ENCODE data around the gene PLCG2.
"Not testable (repeated sequence)": the region's sequence is repeated elsewhere in the genome, so short reads cannot be mapped to it uniquely, and the experiment has no call there.

Gene PLCG2

DNA sequence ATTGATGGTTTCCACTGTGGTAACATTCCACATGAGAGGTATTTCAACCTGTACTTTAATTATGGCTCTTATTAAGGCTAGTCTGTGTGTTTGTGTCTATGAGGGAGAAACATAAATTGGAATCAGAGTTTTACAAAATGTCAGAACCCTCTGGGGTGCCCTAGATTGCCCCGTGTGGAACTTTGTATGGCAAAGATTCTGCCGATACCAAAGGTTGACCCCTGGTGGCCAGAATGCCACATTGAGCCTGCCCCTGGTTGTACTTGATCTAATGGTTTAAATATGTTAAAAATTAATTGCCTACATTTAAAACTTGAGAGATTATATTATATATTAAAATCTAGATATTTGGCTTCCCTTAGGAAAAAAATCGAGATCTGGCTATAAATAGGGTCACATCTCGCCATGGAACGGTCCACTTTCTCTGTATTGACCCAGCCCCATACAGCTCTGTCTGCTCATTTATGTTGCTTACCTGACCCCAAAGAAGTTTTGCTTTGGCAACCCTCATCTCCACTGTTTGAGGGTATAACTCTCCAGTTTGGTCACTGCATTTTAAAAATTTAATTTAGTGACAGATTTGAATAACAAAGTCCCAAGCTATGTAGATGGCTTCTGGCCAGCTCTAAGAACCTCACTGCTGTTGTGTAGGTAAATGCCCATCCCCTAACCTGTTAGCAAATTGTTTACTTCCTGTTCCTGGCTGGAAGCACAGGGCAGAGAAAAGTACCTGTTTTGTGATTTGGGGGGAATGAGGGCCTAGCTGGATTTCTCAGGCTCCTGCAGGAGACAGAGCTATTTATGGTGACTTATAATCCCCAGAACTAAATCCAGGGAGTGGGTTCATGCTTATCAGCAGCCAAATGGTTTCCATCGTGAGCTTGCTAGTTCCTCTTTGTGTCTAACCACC is 95.0 kb downstream of the PLCG2 start:
- DNase-seq (ENCODE audit: low read depth in 2 of 2, low spot score in 1 of 2), result peak in 1 of 2 donors; percentile 31

DNA sequence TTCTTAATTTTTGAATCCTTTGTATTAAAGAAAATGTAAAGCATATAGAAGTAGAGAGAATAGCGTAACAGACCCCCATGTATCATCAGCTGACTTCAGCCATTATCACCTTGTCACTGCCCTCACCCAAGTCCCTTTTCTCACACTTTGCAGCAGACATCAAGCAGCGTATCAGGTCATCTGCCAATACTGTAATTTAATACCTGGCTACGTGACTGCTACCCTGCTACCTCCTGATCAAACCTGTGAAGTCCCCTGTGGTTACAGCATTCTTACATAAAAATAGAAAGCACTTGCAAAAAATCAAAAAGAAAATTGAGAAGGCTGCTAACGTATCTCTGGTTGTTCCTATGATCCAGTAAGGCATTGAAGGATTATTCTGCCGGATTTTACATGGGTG is 96.4 kb downstream of the PLCG2 start:
- no peak for DNase-seq (ENCODE audit: low read depth in 2 of 2, low spot score in 1 of 2)

DNA sequence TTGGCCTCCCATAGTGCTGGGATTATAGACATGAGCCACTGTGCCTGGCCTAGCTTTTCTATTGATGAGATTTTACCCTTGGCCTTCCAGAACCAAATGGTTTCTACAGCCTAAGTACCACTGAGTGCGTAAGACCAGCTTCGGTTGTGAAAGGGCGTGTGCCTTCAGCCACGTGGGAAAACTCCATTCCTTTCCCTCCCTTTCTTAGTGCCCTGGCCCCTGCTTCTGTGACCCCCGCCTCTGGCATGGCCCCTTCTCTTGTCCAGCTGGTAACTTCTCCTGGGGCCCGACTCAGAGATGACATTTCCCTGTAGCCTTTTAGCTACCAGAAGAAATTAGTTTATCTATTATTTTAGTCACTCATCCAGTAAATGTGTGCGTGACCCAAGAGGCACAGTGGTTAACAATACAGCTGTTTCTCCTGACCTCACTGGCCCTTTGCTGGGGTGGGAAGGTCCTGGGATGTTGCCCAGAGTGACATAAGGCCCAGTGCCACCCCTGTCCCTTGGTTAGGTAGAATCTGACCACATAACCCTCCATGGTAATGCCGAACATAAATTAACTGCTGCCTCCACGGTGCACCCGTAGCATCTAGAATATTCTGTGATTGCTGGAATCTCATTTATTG is 97.3 kb downstream of the PLCG2 start:
- no peak for DNase-seq (ENCODE audit: low read depth in 2 of 2, low spot score in 1 of 2)

DNA sequence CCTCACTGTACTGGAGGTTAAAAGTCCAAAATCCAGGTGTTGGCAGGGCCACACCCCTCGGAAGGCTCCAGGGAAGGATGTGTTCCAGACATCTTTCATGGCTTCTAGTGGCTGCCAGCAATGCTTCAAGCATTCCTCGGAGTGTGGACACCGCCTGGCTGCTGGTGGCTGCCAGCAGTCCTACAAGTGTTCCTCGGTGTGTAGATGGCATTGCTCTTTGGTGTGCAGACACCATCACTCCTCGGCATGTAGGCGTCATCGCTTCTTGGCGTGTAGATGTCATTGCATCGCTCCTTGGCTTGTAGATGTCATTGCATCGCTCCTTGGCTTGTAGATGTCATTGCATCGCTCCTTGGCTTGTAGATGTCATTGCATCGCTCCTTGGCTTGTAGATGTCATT is 98.4 kb downstream of the PLCG2 start:
- not testable (repeated sequence) for DNase-seq (ENCODE audit: low read depth in 2 of 2, low spot score in 1 of 2)

DNA sequence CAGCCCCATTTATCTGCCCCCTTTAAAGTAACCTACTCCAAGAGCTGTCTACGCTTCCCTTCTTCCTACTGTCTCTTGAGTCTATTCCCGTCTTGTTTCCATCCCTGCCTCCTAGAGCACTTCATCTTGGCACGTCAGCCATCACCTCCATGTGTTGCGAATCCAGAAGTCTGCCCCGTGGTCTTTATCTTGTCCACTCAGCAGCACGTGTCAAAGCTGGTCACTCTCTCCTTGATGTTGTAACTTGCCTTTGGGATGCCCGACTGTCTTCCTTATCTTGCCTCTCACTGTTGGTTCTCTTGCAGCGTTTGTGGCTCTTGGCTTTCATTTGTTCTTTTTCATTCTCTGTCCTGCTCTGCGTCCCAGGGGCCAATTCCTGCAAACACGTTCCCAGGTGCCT is 99.4 kb downstream of the PLCG2 start:
- no peak for DNase-seq (ENCODE audit: low read depth in 2 of 2, low spot score in 1 of 2)

DNA sequence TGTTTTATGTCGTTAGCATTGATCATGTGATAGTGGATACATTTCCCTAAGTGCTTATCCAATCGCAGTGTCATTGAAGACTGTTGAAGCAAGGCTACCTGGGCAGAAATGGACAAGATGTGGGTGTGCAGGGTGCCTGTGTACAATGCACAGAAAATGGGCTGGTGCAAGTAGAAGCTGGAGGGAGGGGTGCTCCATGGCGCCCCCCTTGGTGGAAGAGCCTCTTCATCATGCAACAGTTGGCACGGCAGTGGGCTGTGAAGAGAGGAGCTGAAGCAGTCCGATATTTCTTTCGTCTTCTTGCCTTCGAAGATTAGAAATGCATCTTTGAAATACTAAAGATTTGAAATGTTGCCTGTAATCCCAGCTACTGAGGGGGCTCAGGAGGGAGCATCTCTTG is 100.5 kb downstream of the PLCG2 start:
- DNase-seq (ENCODE audit: low read depth in 2 of 2, low spot score in 1 of 2), result no peak

DNA sequence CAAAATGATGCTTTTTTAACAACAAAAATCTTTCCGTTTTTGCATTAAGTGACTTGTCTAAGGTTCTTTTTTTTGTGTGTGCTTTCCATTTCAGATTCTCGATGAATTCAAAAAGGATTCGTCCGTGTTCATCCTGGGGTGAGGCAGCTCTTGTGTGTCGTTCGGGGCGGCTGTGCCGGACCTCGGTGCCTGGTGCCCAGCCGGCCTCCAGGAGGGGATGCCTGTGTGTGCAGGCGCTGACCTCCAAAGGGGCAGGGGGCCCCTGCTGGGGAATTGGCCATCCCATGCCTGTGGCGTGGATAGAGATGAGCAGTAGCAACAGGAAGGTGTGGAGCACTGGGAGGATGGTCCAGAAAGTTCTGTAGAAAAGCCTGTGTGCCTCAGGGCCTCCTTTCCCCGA is 101.7 kb downstream of the PLCG2 start:
- no peak for DNase-seq (ENCODE audit: low read depth in 2 of 2, low spot score in 1 of 2)

DNA sequence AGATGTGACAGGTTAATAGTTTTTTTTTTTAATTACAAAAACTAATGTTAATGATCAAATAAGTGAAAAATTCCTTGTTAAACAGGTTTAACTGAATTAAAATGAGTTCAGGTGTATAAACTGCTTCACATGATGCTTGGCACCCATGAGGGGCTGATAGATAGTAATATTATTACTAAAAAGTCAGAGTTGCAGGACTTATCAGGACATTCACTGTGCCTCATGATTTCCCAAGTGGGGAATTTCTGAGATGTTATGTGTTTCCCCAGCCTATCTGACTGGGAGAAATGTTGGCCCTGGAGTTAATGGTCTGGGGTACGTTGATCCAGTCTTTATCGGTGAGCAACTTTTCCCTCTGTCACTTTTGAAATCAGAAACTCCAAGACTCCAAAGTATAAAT is 102.1 kb downstream of the PLCG2 start:
- no peak for DNase-seq (ENCODE audit: low read depth in 2 of 2, low spot score in 1 of 2)

DNA sequence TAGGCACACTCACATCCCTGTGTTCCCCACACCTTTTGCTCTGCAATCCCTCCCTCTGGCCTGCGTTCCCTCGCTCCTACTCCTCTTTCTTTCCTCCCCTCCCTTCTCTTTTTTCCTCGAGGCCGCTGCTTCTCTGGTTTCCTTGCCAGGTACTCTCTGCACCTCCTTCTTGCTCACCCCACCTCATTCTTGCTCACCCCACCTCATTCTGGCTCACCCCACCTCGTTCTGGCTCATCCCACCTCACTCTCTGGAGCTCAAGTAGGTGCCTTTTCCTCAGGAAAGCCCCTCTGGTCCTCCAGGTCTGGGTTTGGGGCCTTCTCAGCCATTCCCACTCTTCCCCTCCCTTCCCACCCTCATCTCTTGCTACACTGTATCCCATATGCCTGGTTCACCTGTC is 103.5 kb downstream of the PLCG2 start:
- DNase-seq (ENCODE audit: low read depth in 2 of 2, low spot score in 1 of 2), result no peak

DNA sequence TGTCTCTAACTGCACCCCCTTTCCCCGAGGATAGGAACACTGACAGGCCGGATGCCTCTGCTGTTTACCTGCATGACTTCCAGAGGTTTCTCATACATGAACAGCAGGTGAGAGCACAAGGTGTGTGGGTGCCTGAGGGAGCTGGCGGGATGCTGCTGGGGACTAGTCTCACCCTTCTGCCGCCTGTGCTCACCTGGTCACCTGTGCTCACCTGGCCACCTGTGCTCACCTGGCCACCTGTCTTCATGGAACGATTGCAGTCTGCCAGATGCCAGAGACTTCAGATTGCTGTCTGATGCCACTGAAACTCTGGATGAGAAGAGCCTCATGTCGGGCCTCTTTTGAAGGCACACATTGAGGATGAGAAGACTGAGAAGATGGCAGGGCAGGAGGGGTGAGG is 104.1 kb downstream of the PLCG2 start:
- no peak for DNase-seq (ENCODE audit: low read depth in 2 of 2, low spot score in 1 of 2)

DNA sequence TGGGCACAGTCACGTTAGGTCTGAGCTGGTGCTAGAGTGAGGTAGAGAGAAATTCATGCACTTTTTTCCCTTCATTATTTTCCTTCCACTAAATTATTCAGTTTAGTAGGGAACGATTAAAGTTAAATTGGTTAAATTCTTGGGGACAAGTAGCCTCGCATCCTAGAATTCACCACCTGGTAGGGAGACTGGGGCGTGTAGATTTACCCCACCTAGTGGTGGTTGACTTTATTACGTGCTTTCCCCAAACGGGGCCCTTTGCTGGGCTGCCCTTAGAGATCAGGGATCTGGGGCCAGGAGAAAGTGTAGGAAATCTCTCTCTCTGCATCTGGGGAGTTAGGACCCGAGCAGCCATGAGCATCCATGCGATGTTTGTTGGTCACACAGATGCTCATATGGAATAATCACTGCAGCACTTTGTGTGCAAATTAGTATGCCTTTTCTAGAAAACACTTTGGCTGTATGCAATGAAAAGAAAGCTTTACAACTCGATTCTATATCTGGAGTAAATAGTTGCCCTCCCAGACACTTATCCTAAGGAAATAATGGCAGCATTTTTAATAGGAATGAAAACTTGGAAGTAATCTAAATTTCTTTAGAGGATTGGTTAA is 107.0 kb downstream of the PLCG2 start:
- DNase-seq (ENCODE audit: low read depth in 2 of 2, low spot score in 1 of 2), result no peak

DNA sequence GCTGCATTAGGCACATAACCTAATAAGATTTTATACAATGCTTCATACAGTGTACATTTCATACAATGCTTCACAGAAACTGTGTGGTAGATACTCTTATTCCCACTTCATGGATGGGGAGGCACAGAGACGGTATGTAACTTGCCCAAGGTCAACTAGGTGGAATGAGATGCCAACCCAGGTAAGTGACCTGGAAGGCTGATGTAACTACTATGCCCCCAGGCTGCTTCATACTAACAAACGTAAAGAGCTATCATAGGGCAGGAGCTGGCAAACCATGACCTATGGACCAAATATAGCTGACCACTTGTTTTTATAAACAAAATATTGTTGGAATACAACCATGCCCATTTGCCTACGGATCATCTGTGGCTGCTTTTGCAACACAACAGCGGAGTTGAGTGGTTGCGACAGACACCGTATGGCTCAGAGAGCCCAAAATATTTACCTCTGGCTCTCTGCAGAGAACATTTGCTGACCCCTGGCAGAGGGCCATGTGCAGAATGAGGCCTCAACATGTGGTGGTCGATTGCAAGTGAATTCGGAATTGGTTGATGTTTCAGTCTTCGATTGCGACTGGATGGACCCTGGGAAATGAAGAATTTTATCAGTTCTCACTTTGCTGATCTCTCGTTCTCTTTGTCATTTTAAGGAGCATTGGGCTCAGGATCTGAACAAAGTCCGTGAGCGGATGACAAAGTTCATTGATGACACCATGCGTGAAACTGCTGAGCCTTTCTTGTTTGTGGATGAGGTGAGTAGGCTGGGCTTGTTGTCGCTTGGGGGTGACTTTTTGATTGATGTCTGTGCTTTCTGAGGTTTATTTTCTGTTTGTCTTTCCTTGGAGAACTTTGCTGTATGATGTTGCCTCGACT is 109.7 kb downstream of the PLCG2 start:
- DNase-seq (ENCODE audit: low read depth in 2 of 2, low spot score in 1 of 2), result no peak

DNA sequence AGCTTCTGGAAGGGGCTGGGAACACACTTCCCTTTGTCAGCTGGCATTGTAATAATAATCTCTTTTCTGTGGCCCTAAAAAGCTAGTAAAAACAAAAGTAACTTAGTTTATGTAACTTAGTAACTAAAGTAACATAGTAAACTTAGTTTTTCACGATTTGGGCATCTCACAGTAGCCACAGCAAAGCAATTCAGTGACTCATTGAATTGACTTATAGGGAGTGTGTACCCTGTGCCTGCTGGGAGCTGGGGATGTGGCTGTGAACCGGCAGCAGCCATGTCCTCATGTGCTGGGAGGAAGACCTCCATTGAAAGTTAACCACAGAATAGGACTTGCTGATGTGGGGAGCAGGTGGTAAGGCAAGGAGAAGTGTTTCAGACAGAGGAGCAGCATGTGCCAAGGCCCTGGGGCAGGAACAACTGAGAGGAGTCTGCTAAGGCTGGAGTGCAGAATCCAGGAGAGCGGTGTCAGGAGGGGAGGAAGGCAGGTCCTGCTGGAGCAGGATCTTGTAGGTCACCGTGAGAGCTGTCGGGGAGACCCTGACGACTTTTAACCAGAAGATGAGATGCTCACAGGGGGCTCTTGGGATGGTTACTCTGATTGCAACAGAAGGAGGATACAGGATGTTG is 112.8 kb downstream of the PLCG2 start:
- DNase-seq (ENCODE audit: low read depth in 2 of 2, low spot score in 1 of 2), result no peak

DNA sequence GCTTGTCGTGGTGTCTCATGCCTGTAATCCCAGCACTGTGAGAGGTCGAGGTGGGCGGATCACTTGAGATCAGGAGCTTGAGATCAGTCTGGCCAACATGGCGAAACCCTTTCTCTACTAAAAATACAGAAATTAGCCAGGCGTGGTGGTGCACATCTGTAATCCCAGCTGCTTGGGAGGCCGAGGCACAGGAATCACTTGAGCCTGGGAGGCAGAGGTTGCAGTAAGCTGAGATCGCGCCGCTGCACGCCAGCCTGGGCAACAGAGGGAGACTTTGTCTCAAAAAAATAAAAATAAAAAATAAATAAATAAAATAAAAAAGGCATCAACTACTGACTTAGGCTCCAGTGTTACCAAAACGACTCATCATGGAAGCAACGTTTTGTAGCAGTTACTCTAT is 115.5 kb downstream of the PLCG2 start:
- DNase-seq (ENCODE audit: low read depth in 2 of 2, low spot score in 1 of 2), result no peak

DNA sequence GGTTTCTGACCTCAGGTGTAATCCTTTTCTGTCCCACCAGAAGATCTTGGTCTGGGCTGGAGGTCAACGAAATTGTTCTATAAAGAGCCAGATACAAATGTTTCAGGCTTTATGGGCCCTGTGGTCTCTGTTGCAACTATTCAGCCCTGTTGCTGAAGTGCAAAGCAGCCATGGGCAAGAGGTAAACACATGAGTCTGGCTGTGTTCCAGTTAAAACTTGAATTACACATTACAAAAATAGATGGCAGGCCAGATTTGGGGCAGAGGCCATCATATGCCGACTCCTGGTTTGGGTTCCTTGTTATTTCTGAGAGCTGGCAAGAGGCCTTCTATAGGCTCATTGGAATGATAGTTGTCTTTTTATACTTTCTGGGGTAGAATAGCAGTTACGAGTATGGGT is 117.8 kb downstream of the PLCG2 start:
- no peak for DNase-seq (ENCODE audit: low read depth in 2 of 2, low spot score in 1 of 2)

DNA sequence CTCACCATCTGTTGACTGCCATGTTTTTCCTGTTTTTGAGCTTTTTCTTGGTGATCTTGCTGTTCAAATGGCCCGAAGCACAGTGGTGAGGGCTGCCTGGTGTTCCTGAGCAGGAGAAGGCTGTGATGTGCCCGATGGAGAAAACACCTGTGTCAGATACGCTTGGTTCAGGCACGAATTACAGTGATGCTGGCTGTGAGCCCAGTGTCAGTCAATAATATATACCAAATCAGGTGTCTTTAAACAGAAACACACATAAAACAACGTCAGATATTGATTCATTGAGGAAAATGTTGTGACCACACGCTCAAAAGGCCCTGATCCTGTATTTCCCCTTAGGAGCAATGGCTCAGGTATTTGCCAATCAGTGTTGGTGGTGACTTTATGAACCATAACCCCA is 120.5 kb downstream of the PLCG2 start:
- DNase-seq (ENCODE audit: low read depth in 2 of 2, low spot score in 1 of 2), result no peak

DNA sequence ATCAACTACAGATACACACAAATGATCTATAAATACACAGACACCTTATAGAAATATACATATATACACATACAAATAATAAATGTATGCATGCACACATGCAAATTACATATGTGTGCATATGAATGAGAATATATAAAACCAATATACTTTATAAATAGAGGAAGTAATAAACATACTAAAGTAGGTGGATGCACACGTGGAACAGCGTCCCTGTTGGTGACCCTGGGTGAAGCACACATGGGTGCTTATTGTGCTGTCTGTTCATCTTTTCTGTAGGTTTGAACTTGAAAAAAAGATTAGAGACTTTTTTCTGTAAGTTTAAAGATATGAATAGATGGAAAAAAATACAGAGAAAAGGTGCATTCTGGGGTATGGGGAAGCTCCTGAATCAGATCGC is 120.9 kb downstream of the PLCG2 start:
- no peak for DNase-seq (ENCODE audit: low read depth in 2 of 2, low spot score in 1 of 2)

DNA sequence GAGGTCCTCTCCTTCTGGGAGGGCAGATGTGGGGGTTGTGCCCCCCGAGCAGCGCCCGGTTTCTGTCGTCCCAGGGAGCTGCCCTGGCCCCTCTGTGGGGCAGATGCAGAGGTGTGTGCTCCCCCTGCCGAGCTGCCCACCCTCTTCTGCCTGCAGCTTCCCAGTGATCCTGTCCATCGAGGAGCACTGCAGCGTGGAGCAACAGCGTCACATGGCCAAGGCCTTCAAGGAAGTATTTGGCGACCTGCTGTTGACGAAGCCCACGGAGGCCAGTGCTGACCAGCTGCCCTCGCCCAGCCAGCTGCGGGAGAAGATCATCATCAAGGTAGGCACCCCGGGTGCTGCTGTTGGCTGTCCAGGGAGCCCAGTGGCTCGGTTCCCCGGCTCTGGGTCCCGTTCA is 121.4 kb downstream of the PLCG2 start:
- DNase-seq (ENCODE audit: low read depth in 2 of 2, low spot score in 1 of 2), result no peak

DNA sequence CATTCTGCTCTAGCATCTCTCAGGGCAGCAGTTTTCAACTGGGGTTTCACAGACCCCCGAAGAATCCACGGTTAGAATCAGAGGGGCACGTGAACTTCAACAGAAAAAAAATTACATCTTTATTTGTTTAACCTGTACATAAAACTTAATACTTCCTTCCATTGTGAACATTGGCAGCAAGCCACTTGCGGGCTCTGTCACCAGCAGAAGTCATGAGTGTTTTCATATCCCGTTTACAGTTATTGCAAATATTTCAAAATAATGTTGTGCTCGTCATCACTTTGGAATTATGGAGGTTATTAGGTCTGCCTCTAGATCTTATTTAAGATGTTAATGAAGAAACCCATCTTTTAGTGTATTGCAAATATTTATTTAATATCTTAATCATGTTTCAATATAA is 122.4 kb downstream of the PLCG2 start:
- DNase-seq (ENCODE audit: low read depth in 2 of 2, low spot score in 1 of 2), result no peak

DNA sequence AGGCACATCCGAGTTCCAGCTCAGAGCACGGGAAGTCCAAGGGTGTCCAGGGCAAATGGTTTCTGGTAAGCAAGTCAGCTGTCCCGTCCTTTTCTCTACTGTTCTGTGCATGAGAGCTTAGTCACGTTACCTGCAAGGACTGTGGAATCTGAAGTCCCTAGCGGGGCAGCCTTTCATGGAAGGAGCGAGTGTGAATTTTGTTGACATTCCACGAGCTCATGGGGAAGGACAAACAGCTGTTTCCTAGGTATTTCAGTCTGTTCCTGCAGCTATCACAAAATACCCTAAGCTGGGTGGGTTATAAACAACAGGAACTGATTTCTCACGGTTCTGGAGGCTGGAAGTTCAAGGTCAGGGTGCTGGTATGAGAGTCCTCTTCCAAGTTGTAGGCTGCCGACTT is 122.9 kb downstream of the PLCG2 start:
- DNase-seq (ENCODE audit: low read depth in 2 of 2, low spot score in 1 of 2), result no peak

DNA sequence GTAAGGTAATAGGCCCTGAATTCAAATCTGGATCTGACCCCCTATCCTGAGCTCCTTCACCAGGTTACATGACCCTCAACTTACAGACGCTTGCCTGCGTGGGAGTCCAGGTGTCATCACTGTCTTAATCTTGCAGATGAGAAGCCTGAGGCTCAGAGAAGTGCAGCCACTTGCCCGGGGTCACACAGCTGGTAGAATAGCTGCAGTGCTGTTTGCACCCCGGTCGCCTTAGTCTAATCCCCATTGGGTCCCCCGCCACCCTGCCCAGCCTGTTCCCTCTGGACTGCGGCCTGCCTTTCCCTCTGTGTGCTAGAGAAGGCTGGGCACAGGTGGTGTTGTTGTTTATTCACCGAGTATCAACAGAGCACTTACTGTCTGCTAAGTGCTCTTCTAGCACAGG is 125.2 kb downstream of the PLCG2 start:
- DNase-seq (ENCODE audit: low read depth in 2 of 2, low spot score in 1 of 2), result no peak

All from stimulated activated CD8-positive, alpha-beta memory T cell treated with anti-CD3 and anti-CD28 coated beads, Interleukin-4, amount 100 ng/mL, for 1 hour (primary cell).